HL-60/S4 treated with phorbol 12-myristate 13-acetate at 8.2 ng/mL for 4 days and 3 days (cell line): ENCODE measurements around the gene RABEP2.
"Not testable (repeated sequence)": the region's sequence is repeated elsewhere in the genome, so short reads cannot be mapped to it uniquely, and the experiment has no call there.

ENCODE experiments used
- in situ Hi-C: fragments of 300-500 bp; cut with MboI; formaldehyde crosslinking; loops from 2 replicates; pipeline ENCODE4 v1.15.0; 2022; ENCODE audit warnings: low sequenced_read_pairs

The RABEP2 gene

DNA sequence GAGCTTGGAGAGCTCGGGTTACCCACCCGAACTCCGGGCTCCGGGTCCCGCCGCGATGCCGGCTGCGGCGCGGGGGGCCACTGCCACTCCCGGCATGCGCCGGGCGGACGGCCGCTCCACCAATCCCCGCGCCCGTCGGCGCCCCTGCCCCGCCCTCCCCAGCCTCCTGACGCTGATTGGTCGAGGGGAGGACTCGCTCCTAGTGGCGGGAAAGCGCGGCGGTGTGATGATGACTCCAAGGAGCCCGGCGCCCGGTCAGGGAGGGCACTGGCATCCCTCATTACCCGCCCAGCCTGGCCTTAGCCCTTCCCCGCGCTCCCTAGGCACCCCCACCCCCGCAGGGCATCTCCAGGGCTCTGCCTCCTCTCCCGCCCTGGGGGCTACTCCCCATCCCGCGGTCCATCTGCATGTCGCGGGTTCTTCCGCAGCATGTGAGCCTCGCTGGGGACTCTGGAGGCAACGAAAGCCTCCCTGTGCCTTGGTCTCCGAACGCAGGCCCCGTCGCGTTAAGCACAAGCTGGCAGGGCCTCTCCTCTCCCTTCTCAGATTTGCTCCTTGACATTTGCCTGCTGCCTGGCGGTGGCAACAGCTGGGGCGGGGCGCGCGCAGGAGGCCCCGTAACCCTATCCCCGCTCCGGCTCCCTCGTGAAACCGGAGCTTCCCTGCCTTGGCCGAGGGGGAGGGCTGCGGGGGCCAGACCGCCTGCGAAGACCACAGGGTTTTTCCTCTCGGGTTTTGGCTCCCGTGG lies 45.0 kb downstream of the RABEP2 start:
- in situ Hi-C loops: no loop called here

DNA sequence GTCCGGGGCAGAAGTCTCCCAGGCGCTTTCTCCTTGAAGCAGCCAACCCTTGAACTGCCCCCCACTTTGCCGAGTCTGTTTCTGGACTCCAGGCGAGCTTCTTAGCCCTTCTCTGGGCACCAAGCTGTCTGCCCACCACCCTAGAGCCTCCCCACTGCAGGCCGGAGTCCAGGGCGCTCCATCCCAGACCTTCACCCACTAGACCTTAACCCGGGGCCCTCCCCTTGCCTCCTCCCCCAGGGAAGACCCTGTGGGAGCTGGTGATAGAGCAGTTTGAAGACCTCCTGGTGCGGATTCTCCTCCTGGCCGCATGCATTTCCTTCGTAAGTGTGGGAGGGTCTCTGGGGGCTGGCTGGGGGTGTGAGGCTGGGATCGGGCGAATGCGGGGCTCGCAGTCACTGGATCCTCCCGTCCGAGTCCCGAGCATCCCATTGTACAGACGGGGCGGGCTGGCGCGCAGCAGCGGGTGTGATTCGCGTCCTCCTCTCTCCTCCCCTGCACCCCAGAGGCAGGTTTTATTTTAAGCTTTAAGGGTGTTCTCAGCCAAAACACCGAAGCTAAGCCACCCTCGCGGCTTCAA lies 45.7 kb downstream of the RABEP2 start:
- in situ Hi-C loops: no loop called here

DNA sequence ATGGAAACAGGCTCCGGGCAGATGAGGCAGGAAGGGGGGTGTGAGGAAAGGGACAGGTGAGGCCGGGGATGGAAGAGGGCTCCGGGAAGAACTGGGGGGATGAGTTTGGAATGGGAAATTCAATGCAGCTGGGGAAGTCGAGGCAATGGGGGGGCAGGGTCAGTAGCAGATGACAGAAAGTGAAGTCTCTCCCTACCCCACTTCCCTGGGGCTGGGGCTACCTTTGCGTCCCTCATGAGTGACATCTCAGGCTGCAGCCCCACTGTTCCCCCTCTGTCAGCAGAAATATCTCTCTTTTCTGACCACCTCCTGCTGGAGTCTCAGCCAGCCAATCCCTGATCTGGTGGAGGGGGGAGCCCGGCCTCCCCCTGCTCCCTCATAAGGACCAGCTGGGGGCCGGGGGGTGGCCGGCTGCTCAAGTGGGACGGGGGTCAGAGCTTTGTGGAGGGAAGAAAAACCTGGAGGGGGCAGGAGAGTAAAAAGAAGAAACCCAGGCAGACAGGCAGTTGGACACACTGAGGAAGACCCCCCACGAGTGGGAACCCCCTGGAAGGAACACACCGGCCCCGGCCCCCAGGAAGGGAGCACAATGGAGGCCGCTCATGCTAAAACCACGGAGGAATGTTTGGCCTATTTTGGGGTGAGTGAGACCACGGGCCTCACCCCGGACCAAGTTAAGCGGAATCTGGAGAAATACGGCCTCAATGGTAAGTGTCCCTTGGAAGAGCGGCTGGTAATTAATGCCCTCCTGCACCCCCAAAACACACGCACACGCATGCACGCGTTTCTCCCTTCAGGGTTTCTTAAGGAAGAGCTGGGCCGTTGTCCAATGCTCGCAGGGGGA lies 46.7 kb downstream of the RABEP2 start, which contains the start of gene ATP2A1:
ATP2A1 (plus strand) TSS at position 406 of the 844 bp plus-strand sequence; CDS start at position 590, 184 bp downstream.
- in situ Hi-C loops: no loop called here

DNA sequence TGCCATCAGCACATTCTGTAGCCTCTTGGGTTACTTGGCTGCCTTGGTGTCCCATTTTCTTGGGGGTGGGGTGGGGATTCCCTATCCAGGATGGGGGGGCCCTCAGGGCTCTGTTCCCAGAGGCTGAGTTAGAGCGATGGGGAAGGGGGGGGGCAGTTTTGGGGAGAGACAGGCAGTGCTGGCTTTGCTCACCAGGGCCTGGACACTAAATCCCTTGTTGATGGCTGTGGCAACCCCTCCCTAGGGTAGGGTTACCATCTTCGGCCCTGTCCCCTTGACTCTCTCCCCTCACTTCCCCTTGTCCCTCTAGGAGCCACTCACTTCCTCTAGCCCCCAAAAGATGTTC lies 47.4 kb downstream of the RABEP2 start:
- in situ Hi-C loops: no loop called here

DNA sequence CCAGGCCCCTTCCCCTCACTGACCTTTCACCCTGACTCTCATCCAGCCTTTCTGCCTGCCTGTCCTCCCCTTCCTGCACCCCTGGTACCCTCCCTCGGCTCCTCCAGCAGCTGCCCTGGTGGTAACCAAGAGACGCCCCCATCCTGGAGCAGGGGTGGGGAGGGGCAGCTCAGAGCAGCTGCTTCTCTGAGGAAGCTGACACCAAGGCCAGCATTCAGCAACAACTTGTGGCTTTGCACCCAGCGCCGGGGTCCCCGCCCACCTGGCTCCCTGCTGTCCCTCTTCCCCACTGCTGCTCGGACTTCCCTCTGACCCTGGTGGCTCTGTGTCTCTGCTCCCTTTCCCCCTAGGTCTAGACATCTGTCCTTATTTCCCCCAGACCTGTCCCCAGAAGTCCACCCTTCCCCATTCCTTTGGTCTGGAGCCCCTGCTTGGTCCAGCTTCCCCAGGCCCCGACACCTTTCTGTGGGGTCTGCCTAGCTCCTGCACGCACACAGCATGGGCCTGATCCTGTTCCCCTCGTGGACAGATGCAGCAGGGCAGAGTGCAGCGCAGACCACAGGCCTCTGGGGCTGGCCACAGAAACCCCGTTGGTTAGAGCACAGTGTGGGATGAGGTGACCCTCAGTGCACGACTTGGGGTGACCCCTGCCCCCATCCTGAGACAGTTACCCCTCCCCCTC lies 47.9 kb downstream of the RABEP2 start:
- in situ Hi-C loops: no loop called here

DNA sequence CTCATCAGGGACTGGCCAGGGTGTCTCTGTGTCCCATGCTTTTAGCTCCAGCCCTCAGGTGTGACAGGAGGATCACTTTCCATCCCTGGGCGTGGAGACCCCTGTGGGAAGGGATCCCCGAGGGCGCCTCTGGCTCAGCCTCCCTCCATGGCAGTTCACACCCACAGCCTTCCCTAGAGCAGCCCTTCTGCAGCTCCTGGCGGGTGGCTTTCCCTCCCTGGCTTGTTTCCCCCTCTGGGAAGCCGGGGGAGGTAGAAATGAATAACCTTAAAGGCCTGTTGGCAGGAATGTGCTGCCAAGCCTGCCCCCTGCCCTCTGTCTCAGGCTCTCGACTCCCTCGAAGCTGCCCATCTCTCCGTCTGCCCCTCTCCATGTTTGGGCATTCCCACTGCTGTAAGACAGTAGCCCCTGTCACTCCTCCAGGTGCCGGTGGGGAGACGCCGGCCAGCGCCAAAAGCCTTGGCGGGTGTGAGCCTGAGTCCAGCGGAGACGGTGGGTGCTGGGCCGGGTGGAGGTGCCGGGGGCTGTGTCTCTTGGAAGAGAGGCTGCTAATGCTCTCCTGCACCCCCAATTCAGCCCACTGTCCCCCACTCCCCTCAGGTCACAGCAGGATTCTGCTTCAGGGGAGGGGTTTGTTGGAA lies 48.9 kb downstream of the RABEP2 start:
- in situ Hi-C loops: no loop called here

DNA sequence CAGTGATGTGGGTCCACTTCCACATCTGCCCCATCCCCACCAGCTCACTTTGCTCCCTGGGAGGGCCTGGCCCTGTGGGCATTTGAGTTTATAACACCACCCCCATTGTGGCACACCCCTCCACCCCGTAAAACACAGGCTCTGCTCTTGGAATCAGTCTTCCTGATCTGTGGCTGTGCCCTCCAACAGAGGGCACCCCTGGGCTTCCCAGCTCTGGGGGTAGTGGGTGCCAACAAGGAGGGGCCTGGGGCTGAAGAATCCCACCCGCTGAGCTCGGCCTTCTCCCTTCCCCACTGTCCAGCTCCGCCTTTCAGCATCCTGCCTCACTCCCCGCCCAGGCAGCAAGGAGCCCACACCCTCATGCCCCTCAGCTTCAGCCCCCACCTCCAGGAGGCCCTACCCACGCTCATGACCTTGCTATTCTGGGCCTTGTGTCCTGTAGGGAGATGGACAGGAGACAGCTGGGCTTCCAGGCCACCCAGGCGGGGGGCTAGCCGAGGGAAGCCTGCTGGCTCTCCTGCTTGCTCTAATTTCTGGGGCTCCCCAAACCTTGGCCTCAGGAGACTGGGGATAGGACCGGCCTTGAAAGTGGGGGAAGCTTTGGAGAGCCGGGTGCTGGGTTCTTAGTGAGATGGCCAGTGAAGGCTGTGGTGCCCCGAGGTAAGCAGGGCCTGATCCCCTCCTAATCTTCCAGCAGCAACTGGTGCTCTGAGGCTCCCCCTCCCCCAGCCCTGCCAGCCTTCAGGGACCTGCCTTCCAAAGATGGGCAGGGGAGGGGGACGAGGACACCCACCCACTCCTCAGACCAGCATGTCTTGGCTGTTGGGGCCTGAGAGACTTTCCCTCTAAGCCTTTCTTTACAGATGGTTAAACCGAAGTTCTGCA lies 49.7 kb downstream of the RABEP2 start:
- in situ Hi-C loops: no loop called here

DNA sequence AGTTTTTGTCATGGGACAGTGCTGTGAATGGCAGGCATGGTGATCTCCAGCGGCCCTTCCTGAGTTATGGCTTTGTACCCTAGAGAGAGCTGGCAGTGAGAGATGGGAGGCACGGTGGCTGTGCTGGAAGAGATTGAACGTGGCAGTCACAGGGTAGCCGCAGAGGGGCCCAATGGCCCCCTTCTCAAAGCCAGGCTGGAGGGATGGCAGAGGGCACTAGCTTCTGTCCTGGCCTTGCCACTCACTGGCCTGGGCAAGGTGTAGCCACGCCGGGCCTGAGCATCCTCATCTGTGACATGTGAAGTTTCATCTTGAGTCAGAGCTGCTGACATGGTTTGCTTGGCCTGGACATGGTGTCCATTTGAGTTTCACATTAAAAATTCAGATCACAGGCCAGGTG lies 50.6 kb downstream of the RABEP2 start:
- in situ Hi-C loops: no loop called here

DNA sequence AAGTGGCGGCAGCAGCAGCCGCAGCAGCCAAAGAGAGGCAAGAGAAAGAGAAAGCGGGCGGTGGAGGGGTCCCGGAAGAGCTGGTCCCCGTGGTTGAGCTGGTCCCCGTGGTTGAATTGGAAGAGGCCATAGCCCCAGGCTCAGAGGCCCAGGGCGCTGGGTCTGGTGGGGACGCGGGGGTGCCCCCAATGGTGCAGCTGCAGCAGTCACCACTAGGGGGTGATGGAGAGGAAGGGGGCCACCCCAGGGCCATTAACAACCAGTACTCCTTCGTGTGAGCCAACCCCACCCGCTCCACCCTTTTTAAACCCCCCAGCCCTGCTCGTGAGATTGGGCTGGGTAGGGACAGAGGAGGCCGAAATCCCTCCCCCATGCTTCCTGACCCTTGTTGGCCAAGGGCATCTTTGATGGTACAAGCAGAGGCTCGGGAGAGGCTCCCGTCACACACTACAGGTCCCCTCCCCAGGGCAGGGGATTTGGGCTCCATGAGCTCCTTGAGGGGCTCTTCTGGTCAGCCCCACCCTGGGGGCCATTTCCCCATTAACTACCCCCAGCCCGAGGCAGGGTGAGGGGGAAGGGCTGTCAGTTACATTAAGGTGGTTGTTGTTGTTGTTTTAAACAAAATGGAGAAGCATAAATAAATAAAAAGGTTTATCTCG lies 51.4 kb downstream of the RABEP2 start:
- in situ Hi-C loops: no loop called here

DNA sequence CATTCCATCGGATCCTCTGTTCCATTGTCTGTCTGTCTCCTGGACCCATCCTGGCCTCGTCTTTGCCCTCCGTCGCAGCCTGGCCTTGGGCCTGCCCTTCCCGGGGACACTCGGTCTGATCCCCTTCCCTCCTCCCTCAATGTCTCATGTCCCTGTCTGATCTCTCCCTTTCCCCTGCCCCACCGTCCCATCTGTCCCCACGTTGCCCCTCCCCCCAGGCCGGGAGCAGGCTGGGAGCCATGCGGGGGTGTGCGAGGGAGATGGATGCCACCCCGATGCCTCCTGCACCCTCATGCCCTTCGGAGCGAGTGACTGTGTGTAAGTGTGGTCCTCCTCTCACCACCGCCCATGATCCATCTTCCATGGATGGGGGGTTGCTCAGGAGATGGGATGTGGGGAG lies 52.1 kb downstream of the RABEP2 start:
- in situ Hi-C loops: no loop called here

DNA sequence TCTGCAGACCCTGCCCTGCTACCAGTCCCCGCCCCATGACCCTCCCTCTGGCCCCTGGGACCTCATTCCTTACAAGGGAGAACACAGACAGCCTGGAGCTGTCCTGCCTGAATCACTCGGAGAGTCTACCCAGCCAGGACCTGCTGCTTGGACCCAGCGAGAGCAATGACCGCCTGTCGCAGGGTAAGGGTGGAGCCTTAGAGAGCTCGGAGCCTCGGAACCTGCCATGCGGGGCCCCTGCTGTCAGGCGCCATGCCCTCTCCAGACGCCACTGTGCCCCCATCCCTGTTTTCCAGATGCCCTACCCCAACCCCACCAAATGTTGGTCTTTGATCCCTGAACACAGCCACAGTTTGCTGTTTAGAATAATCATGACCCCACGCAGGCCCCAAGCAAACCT lies 55.8 kb downstream of the RABEP2 start:
- in situ Hi-C loops: no loop called here

DNA sequence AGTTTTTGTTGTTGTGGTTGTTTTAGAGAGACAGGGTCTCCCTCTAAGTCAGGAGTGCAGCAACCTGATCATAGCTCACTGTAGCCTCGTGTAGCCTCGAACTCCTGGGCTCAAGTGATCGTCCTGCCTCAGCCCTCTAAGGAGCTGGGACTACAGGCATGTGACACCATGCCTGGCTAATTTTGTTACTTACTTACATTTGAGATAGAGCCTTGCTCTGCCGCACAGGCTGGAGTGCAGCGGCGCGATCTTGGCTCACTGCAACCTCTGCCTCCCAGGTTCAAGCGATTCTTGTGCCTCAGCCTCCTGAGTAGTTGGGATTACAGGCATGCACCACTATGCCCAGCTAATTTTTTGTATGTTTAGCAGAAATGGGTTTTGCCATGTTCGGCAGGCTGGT lies 57.4 kb downstream of the RABEP2 start:
- in situ Hi-C loops: not testable (repeated sequence)

DNA sequence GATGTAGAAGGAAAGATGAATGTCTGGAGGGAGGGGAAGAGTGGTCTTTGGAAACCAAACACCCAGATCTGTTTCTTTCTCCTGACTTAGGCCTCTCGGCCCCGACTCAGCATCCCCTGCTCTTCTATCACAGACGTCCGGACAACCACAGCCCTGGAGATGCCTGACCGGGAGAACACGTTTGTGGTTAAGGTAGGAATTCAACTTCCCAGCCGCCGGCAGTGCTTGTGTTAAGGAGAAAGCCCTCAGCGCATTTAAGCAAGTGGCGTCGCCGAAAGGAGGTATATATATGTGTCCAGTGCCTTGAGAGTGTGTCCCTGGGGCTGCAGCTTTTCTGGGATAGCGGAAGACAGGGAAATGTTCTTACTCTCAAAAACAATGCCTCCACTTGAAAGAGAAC lies 57.8 kb downstream of the RABEP2 start:
- in situ Hi-C loops: no loop called here

DNA sequence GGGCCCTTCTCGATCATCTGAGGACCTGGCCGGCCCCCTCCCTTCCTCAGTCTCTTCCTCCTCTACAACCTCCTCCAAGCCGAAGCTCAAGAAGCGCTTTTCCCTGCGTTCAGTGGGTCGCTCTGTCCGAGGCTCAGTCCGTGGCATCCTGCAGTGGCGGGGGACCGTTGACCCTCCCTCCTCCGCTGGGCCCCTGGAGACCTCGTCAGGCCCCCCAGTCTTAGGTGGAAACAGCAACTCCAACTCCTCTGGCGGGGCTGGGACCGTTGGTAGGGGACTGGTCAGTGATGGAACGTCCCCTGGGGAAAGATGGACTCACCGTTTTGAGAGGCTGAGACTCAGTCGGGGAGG lies 58.6 kb downstream of the RABEP2 start:
- in situ Hi-C loops: no loop called here

DNA sequence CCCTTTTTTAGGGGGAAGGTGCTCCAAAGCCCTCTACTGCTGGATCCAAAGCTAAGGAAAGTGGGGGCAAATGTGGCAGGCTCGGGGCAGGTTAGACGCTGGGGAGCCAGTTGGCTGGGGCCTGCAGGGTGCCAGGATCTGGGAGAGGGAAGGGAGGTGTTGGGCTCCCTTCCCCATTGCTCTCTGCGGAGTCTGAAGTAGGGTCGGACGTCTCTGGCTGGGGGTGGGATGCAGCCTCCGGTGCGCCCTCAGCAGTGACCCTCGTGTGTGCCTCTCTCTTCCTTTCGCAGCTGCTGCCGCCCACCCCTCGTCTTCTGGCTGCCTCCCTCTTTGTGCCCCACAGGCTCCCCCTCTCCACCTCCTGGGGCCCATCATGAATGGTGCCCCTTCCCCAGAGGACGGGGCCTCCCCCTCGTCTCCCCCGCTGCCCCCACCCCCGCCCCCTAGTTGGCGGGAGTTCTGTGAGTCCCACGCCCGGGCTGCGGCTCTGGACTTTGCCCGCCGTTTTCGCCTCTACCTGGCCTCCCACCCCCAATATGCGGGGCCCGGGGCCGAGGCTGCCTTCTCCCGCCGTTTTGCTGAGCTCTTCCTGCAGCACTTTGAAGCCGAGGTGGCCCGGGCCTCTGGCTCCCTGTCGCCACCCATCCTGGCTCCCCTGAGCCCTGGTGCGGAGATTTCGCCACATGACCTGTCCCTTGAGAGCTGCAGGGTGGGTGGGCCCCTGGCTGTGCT lies 59.1 kb downstream of the RABEP2 start:
- in situ Hi-C loops: no loop called here

DNA sequence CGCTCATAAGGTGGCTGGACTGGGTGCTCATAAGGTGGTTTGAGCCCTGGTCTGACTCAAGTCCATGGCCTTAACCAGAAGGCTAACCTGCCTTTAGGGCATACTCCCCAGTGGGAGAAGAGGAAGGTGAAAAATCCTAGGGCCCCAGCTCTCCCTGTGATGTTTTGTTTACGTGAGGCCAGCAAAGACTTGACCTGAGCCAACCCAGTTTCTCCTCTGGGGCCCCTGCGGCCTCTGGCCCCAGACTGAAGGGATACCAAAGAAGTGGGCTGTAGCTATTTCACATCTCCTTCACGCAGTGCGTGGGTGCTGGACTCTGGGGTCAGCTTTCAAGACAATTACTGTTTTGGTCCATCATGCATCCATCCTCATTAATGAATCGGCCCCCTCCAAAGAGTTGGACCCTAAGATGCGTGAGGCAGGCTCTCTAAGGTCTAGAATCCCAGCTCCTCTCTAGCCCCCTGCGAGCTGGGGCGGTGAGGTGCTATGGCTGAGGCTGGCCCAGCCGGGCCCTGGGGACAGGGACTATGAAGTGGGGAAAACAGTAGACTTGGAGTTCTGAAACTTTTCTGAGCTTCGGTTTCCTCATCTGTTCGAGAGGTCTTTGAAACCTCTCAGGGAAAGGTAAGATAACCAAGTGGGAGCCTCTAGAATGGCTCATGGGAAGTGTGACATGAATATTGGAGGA lies 59.9 kb downstream of the RABEP2 start:
- in situ Hi-C loops: no loop called here

DNA sequence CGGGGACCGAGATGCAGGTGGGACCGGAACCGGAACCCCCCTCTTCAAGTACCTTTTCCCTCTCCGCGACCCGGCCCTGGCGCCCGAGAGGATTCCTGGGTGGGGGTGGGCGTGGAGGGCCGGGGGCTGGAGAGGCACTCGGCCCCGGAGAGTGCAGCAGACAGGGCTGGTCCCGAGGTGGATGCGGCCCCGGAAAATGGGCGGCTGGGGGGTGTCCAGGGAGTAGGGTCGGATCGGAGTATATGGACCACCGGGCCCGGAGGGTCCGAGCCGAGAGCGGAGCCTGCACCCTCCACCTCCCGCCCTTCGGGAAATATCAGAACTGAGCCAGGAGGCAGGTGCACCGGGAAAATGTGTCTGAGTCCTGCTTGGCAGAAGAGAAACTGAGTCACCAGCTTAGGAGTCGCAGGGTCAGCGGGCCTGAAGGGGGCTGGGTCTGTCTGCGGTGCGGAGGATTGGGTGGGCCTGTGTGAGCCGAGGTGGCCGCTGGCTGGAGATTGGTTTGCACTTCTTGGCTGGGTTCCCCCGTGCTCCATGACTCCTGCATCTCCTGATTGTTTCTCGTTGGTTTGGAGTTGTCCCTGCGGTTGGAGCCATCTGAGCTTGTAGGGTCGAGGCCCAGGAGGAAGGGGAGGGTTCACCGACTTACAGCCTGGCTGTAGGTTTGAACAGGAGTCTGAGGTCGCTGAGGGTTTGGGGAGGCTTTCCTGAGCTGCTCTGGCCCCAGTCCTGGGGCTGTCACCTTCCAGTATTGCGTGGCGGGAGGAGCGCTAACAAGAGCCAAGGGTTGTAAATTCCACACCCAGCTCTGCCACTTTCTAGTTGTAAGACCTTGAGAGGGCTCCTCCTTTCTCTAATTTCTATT lies 60.9 kb downstream of the RABEP2 start:
- in situ Hi-C loops: no loop called here
